ENCODE measurements around the gene EGLN1.

Gene EGLN1

GRCh38 chr1:231376875-231377549, 45.1 kb downstream of the EGLN1 start:
- TF ChIP-seq CTCF (conservative IDR thresholded peaks at IDR 0.05; ENCODE audit: low read length) = no peak
- DNase-seq (ENCODE audit: low read depth) = no peak
- no peak overlapping the region for H3K4me3 ChIP-seq (ENCODE audit: low read length)

GRCh38 chr1:231376101-231376500, 46.0 kb downstream of the EGLN1 start:
- DNase-seq (ENCODE audit: low read depth) = no peak
- H3K4me3 ChIP-seq (ENCODE audit: low read length) = no peak overlapping the region
- no peak for TF ChIP-seq CTCF (conservative IDR thresholded peaks at IDR 0.05; ENCODE audit: low read length)

GRCh38 chr1:231374394-231374793, 47.7 kb downstream of the EGLN1 start:
- TF ChIP-seq CTCF (conservative IDR thresholded peaks at IDR 0.05; ENCODE audit: low read length) = no peak
- DNase-seq (ENCODE audit: low read depth) = no peak
- H3K4me3 ChIP-seq (ENCODE audit: low read length) = no peak overlapping the region

- no peak overlapping the region for H3K4me3 ChIP-seq (ENCODE audit: low read length)
- DNase-seq (ENCODE audit: low read depth) = no peak
- TF ChIP-seq CTCF (conservative IDR thresholded peaks at IDR 0.05; ENCODE audit: low read length) = no peak
Observed at GRCh38 chr1:231372501-231372900, 49.6 kb downstream of the EGLN1 start.

- DNase-seq (ENCODE audit: low read depth) = no peak
Observed at GRCh38 chr1:231369282-231369681, 52.8 kb downstream of the EGLN1 start.

GRCh38 chr1:231364192-231364591, 57.9 kb downstream of the EGLN1 start:
- no peak for DNase-seq (ENCODE audit: low read depth)
- no peak overlapping the region for H3K4me3 ChIP-seq (ENCODE audit: low read length)
- no peak for TF ChIP-seq CTCF (conservative IDR thresholded peaks at IDR 0.05; ENCODE audit: low read length)

More at GRCh38 chr1:231369282-231369681, 52.8 kb downstream of the EGLN1 start:
- TF ChIP-seq CTCF (conservative IDR thresholded peaks at IDR 0.05; ENCODE audit: low read length) = 0 out of 2 replicates have a peak, but pooled peaks have one; percentile 15
- H3K4me3 ChIP-seq (ENCODE audit: low read length) = no peak overlapping the region

- no peak for DNase-seq (ENCODE audit: low read depth)
- H3K4me3 ChIP-seq (ENCODE audit: low read length) = no peak overlapping the region
- no peak for TF ChIP-seq CTCF (conservative IDR thresholded peaks at IDR 0.05; ENCODE audit: low read length)
Observed at GRCh38 chr1:231363624-231364023, 58.5 kb downstream of the EGLN1 start.

Measured in AG10803 (cell line).